Upper lobe of left lung (tissue), 4 donors: ENCODE measurements around the gene CHST14.

Experiments
- EP300 ChIP-seq, 4 donors: sonication (generic); formaldehyde crosslinking; IDR thresholded peaks; one replicate each; pipeline ENCODE4 v1.5.1; 2017; ENCODE audit warnings: antibody characterized with exemption in 4 of 4, control low read depth in 2 of 4
- POLR2A ChIP-seq, 4 donors: fragments of 450-650 bp; IDR thresholded peaks; one replicate each; pipeline ENCODE4 v1.5.1; 2016 to 2017; ENCODE audit warnings: antibody characterized with exemption in 4 of 4, mild to moderate bottlenecking in 2 of 4
- POLR2AphosphoS5 ChIP-seq, 2 donors: sonication (generic); formaldehyde crosslinking; IDR thresholded peaks; one replicate each; pipeline ENCODE4 v1.5.1; 2017; ENCODE audit warnings: antibody characterized with exemption in 2 of 2
- TF ChIP-seq, protein P1 (sequence below), 6 experiments: fragments of 450-650 bp in 4 of 6; fragments of 200-600 bp in 2 of 6; sonication (generic) in 2 of 6; IDR thresholded peaks; one replicate each; pipeline ENCODE4 v1.5.1; 2016 to 2019; ENCODE audit warnings: antibody characterized with exemption in 6 of 6

- TF ChIP-seq POLR2A (IDR thresholded peaks at IDR 0.05) (no peak), POLR2AphosphoS5 (IDR thresholded peaks at IDR 0.05) (no peak), EP300 (IDR thresholded peaks at IDR 0.05) (no peak)
- TF ChIP-seq, protein P1, sequence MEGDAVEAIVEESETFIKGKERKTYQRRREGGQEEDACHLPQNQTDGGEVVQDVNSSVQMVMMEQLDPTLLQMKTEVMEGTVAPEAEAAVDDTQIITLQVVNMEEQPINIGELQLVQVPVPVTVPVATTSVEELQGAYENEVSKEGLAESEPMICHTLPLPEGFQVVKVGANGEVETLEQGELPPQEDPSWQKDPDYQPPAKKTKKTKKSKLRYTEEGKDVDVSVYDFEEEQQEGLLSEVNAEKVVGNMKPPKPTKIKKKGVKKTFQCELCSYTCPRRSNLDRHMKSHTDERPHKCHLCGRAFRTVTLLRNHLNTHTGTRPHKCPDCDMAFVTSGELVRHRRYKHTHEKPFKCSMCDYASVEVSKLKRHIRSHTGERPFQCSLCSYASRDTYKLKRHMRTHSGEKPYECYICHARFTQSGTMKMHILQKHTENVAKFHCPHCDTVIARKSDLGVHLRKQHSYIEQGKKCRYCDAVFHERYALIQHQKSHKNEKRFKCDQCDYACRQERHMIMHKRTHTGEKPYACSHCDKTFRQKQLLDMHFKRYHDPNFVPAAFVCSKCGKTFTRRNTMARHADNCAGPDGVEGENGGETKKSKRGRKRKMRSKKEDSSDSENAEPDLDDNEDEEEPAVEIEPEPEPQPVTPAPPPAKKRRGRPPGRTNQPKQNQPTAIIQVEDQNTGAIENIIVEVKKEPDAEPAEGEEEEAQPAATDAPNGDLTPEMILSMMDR (IDR thresholded peaks at IDR 0.05), result no peak
These were observed 8.8 kb upstream of the CHST14 start for GRCh38 chr15:40461958-40462357.
